Measurements from ENCODE around the gene KBTBD4.

DNA sequence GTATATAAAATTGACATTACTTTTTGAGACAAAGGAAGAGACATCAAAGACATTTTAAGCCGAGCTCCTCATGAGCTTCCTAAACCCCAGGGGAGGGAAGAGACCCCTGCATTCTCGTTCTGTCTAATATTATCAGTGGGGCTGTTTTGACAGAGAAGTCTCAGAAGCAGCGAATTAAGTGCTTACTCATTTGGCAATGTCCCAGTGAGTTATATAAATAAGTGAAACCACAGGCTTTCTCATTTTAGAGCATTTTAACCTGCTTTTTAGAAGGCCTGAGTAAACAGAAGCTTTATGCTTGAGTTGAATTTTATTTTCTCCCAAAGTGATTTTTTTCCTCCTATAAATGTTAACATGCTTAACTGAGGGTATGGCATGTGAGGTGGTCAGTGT lies 38.6 kb upstream of the KBTBD4 start:
- TF ChIP-seq POLR2AphosphoS5 (IDR thresholded peaks at IDR 0.05; ENCODE audit: low read depth, low read length) (no peak), TAF1 (IDR thresholded peaks at IDR 0.05; ENCODE audit: borderline replicate concordance, low read depth, low read length) (no peak), POLR2A (IDR thresholded peaks at IDR 0.05; ENCODE audit: low read depth, low read length) (no peak)

All from GM12892 (cell line).